Measurements from ENCODE around the gene CFAP221.

CFAP221 gene

GRCh38 chr2:119546447-119546767 lies 2.2 kb downstream of the CFAP221 start:
- peaks cover 11 to 64% (median 16%) of the 10 kb centered on the region in 5 experiments for H3K27me3 ChIP-seq (replicated peaks in 2 of 5; ENCODE audit: control insufficient read depth in 4 of 5, insufficient read depth in 5 of 5, low read length in 4 of 5)
- WGBS (ENCODE audit: insufficient coverage), result 89% methylated on average over 1 of the region's 1 CpG
- ChIA-PET POLR2A (no interaction called here), CTCF (no interaction called here)
- no peaks in the 10 kb centered on the region for H3K36me3 ChIP-seq (ENCODE audit: control insufficient read depth in 4 of 4, insufficient read depth in 4 of 4, low read length in 3 of 4)
- H3K4me3 ChIP-seq (ENCODE audit: control insufficient read depth in 1 of 7, extremely low read depth in 1 of 7, insufficient read depth in 4 of 7, low read depth in 2 of 7, low read length in 6 of 7), result no peak overlapping the region
- H3K9me3 ChIP-seq (ENCODE audit: control extremely low read depth in 1 of 5, control insufficient read depth in 4 of 5, insufficient read depth in 2 of 5, low read depth in 1 of 5, low read length in 4 of 5), result peaks cover 0 to 3% (median 0%) of the 10 kb centered on the region in 5 experiments
- no peak overlapping the region for H3K27ac ChIP-seq (ENCODE audit: insufficient read depth in 1 of 2, low read depth in 1 of 2, low read length in 2 of 2, poor library complexity in 1 of 2, severe bottlenecking in 2 of 2)
- peaks cover 2 to 13% (median 9%) of the 10 kb centered on the region in 4 experiments for H3K4me1 ChIP-seq (ENCODE audit: control extremely low read depth in 1 of 4, control insufficient read depth in 4 of 4, insufficient read depth in 4 of 4, low read length in 3 of 4)
- no peak for DNase-seq

GRCh38 chr2:119548516-119549120 lies 4.4 kb downstream of the CFAP221 start:
- Histone ChIP-seq H3K9me3 (ENCODE audit: control extremely low read depth in 1 of 5, control insufficient read depth in 4 of 5, insufficient read depth in 2 of 5, low read depth in 1 of 5, low read length in 4 of 5) (peaks cover 0 to 3% (median 0%) of the 10 kb centered on the region in 5 experiments), H3K4me1 (ENCODE audit: control extremely low read depth in 1 of 4, control insufficient read depth in 4 of 4, insufficient read depth in 4 of 4, low read length in 3 of 4) (peaks cover 2 to 11% (median 9%) of the 10 kb centered on the region in 4 experiments), H3K27ac (ENCODE audit: insufficient read depth in 1 of 2, low read depth in 1 of 2, low read length in 2 of 2, poor library complexity in 1 of 2, severe bottlenecking in 2 of 2) (no peak overlapping the region), H3K4me3 (ENCODE audit: control insufficient read depth in 1 of 7, extremely low read depth in 1 of 7, insufficient read depth in 4 of 7, low read depth in 2 of 7, low read length in 6 of 7) (no peak overlapping the region), H3K36me3 (ENCODE audit: control insufficient read depth in 4 of 4, insufficient read depth in 4 of 4, low read length in 3 of 4) (no peaks in the 10 kb centered on the region), H3K27me3 (replicated peaks in 2 of 5; ENCODE audit: control insufficient read depth in 4 of 5, insufficient read depth in 5 of 5, low read length in 4 of 5) (peaks cover 6 to 42% (median 16%) of the 10 kb centered on the region in 5 experiments)
- ChIA-PET CTCF (interaction anchor here (1.2 kb wide), 1 partner anchor 31 kb away, joined by 6 read pairs; no protein-coding TSS in a partner anchor), POLR2A (no interaction called here)
- no peak for DNase-seq
- no CpG with 5 or more reads among the region's 2 CpGs for WGBS (ENCODE audit: insufficient coverage)

GRCh38 chr2:119549241-119549640 lies 5.0 kb downstream of the CFAP221 start:
- POLR2A ChIA-PET, result no interaction called here
- peaks cover 0 to 6% (median 5%) of the 10 kb centered on the region in 4 experiments for H3K4me1 ChIP-seq (ENCODE audit: control extremely low read depth in 1 of 4, control insufficient read depth in 4 of 4, insufficient read depth in 4 of 4, low read length in 3 of 4)
- 100% methylated on average over 1 of the region's 1 CpG for WGBS (ENCODE audit: insufficient coverage)
- H3K36me3 ChIP-seq (ENCODE audit: control insufficient read depth in 4 of 4, insufficient read depth in 4 of 4, low read length in 3 of 4), result no peaks in the 10 kb centered on the region
- CTCF ChIA-PET, result interaction anchor here (0.9 to 1.2 kb wide), 2 partner anchors 13 to 31 kb away, joined by 3 to 6 read pairs; no protein-coding TSS in a partner anchor
- DNase-seq, result no peak
- H3K9me3 ChIP-seq (ENCODE audit: control extremely low read depth in 1 of 5, control insufficient read depth in 4 of 5, insufficient read depth in 2 of 5, low read depth in 1 of 5, low read length in 4 of 5), result peaks cover 0 to 3% (median 0%) of the 10 kb centered on the region in 5 experiments
- H3K27me3 ChIP-seq (replicated peaks in 2 of 5; ENCODE audit: control insufficient read depth in 4 of 5, insufficient read depth in 5 of 5, low read length in 4 of 5), result peaks cover 6 to 36% (median 14%) of the 10 kb centered on the region in 5 experiments
- H3K27ac ChIP-seq (ENCODE audit: insufficient read depth in 1 of 2, low read depth in 1 of 2, low read length in 2 of 2, poor library complexity in 1 of 2, severe bottlenecking in 2 of 2), result no peak overlapping the region
- H3K4me3 ChIP-seq (ENCODE audit: control insufficient read depth in 1 of 7, extremely low read depth in 1 of 7, insufficient read depth in 4 of 7, low read depth in 2 of 7, low read length in 6 of 7), result no peak overlapping the region

- POLR2A ChIA-PET, result no interaction called here
- DNase-seq, result no peak
- Histone ChIP-seq H3K36me3 (ENCODE audit: control insufficient read depth in 4 of 4, insufficient read depth in 4 of 4, low read length in 3 of 4) (no peaks in the 10 kb centered on the region), H3K9me3 (ENCODE audit: control extremely low read depth in 1 of 5, control insufficient read depth in 4 of 5, insufficient read depth in 2 of 5, low read depth in 1 of 5, low read length in 4 of 5) (peaks cover 0 to 3% (median 0%) of the 10 kb centered on the region in 5 experiments), H3K4me3 (ENCODE audit: control insufficient read depth in 1 of 7, extremely low read depth in 1 of 7, insufficient read depth in 4 of 7, low read depth in 2 of 7, low read length in 6 of 7) (no peak overlapping the region), H3K4me1 (ENCODE audit: control extremely low read depth in 1 of 4, control insufficient read depth in 4 of 4, insufficient read depth in 4 of 4, low read length in 3 of 4) (no peaks in the 10 kb centered on the region), H3K27ac (ENCODE audit: insufficient read depth in 1 of 2, low read depth in 1 of 2, low read length in 2 of 2, poor library complexity in 1 of 2, severe bottlenecking in 2 of 2) (no peak overlapping the region), H3K27me3 (replicated peaks in 2 of 5; ENCODE audit: control insufficient read depth in 4 of 5, insufficient read depth in 5 of 5, low read length in 4 of 5) (peaks cover 6 to 30% (median 11%) of the 10 kb centered on the region in 5 experiments)
- CTCF ChIA-PET, result no interaction called here
- no CpG with 5 or more reads among the region's 2 CpGs for WGBS (ENCODE audit: insufficient coverage)
Observed at GRCh38 chr2:119550346-119550745, 6.1 kb downstream of the CFAP221 start.

- no peak overlapping the region for H3K4me3 ChIP-seq (ENCODE audit: control insufficient read depth in 1 of 7, extremely low read depth in 1 of 7, insufficient read depth in 4 of 7, low read depth in 2 of 7, low read length in 6 of 7)
- H3K27me3 ChIP-seq (replicated peaks in 2 of 5; ENCODE audit: control insufficient read depth in 4 of 5, insufficient read depth in 5 of 5, low read length in 4 of 5), result peaks cover 3 to 25% (median 8%) of the 10 kb centered on the region in 5 experiments
- 100% methylated on average over 1 of the region's 1 CpG for WGBS (ENCODE audit: insufficient coverage)
- POLR2A ChIA-PET, result no interaction called here
- H3K4me1 ChIP-seq (ENCODE audit: control extremely low read depth in 1 of 4, control insufficient read depth in 4 of 4, insufficient read depth in 4 of 4, low read length in 3 of 4), result no peaks in the 10 kb centered on the region
- CTCF ChIA-PET, result no interaction called here
- no peaks in the 10 kb centered on the region for H3K36me3 ChIP-seq (ENCODE audit: control insufficient read depth in 4 of 4, insufficient read depth in 4 of 4, low read length in 3 of 4)
- no peak overlapping the region for H3K27ac ChIP-seq (ENCODE audit: insufficient read depth in 1 of 2, low read depth in 1 of 2, low read length in 2 of 2, poor library complexity in 1 of 2, severe bottlenecking in 2 of 2)
- no peak for DNase-seq
- peaks cover 0 to 3% (median 0%) of the 10 kb centered on the region in 5 experiments for H3K9me3 ChIP-seq (ENCODE audit: control extremely low read depth in 1 of 5, control insufficient read depth in 4 of 5, insufficient read depth in 2 of 5, low read depth in 1 of 5, low read length in 4 of 5)
Observed at GRCh38 chr2:119550856-119551255, 6.6 kb downstream of the CFAP221 start.

- ChIA-PET CTCF (no interaction called here), POLR2A (no interaction called here)
- DNase-seq, result no peak
- WGBS (ENCODE audit: insufficient coverage), result 94% methylated on average over 2 of the region's 3 CpGs
- Histone ChIP-seq H3K4me1 (ENCODE audit: control extremely low read depth in 1 of 4, control insufficient read depth in 4 of 4, insufficient read depth in 4 of 4, low read length in 3 of 4) (no peaks in the 10 kb centered on the region), H3K36me3 (ENCODE audit: control insufficient read depth in 4 of 4, insufficient read depth in 4 of 4, low read length in 3 of 4) (no peaks in the 10 kb centered on the region), H3K4me3 (ENCODE audit: control insufficient read depth in 1 of 7, extremely low read depth in 1 of 7, insufficient read depth in 4 of 7, low read depth in 2 of 7, low read length in 6 of 7) (no peak overlapping the region), H3K27ac (ENCODE audit: insufficient read depth in 1 of 2, low read depth in 1 of 2, low read length in 2 of 2, poor library complexity in 1 of 2, severe bottlenecking in 2 of 2) (no peak overlapping the region), H3K9me3 (ENCODE audit: control extremely low read depth in 1 of 5, control insufficient read depth in 4 of 5, insufficient read depth in 2 of 5, low read depth in 1 of 5, low read length in 4 of 5) (peaks cover 0 to 3% (median 0%) of the 10 kb centered on the region in 5 experiments), H3K27me3 (replicated peaks in 2 of 5; ENCODE audit: control insufficient read depth in 4 of 5, insufficient read depth in 5 of 5, low read length in 4 of 5) (peaks cover 0 to 10% (median 2%) of the 10 kb centered on the region in 5 experiments)
Observed at GRCh38 chr2:119552902-119553301, 8.7 kb downstream of the CFAP221 start.

GRCh38 chr2:119553687-119554344 lies 9.6 kb downstream of the CFAP221 start:
- H3K27me3 ChIP-seq (replicated peaks in 2 of 5; ENCODE audit: control insufficient read depth in 4 of 5, insufficient read depth in 5 of 5, low read length in 4 of 5), result peaks cover 0 to 6% (median 2%) of the 10 kb centered on the region in 5 experiments
- H3K4me3 ChIP-seq (ENCODE audit: control insufficient read depth in 1 of 7, extremely low read depth in 1 of 7, insufficient read depth in 4 of 7, low read depth in 2 of 7, low read length in 6 of 7), result no peak overlapping the region
- H3K9me3 ChIP-seq (ENCODE audit: control extremely low read depth in 1 of 5, control insufficient read depth in 4 of 5, insufficient read depth in 2 of 5, low read depth in 1 of 5, low read length in 4 of 5), result peaks cover 0 to 3% (median 0%) of the 10 kb centered on the region in 5 experiments
- no peak overlapping the region for H3K27ac ChIP-seq (ENCODE audit: insufficient read depth in 1 of 2, low read depth in 1 of 2, low read length in 2 of 2, poor library complexity in 1 of 2, severe bottlenecking in 2 of 2)
- POLR2A ChIA-PET, result no interaction called here
- 89% methylated on average over 6 of the region's 7 CpGs for WGBS (ENCODE audit: insufficient coverage)
- DNase-seq, result no peak
- no peaks in the 10 kb centered on the region for H3K36me3 ChIP-seq (ENCODE audit: control insufficient read depth in 4 of 4, insufficient read depth in 4 of 4, low read length in 3 of 4)
- CTCF ChIA-PET, result no interaction called here
- H3K4me1 ChIP-seq (ENCODE audit: control extremely low read depth in 1 of 4, control insufficient read depth in 4 of 4, insufficient read depth in 4 of 4, low read length in 3 of 4), result no peaks in the 10 kb centered on the region
